IgD-negative memory B cell (primary cell): Measurements from ENCODE around the gene PABPN1. TPM values are rescaled to one million over a fixed set of nuclear protein-coding genes. Genes with fewer than 3 reads are reported as not detected.
A peak's percentile ranks its signal among the peaks of the same experiment; 100 is the strongest.
"Not testable (repeated sequence)": the region's sequence is repeated elsewhere in the genome, so short reads cannot be mapped to it uniquely, and the experiment has no call there.

Source experiments
- H3K27ac Mint-ChIP-seq, 3 donors: one replicate each; pipeline ENCODE4 v1.8.0; 2020 to 2022; ENCODE audit warnings: mild to moderate bottlenecking in 3 of 3, mixed read lengths in 3 of 3, moderate library complexity in 1 of 3
- H3K27me3 Mint-ChIP-seq: one replicate; pipeline ENCODE4 v1.8.0; 2021; ENCODE audit warnings: mixed read lengths
- H3K36me3 Mint-ChIP-seq: one replicate; pipeline ENCODE4 v1.8.0; 2020; ENCODE audit warnings: mild to moderate bottlenecking, mixed read lengths
- H3K4me1 Mint-ChIP-seq, 3 donors: one replicate each; pipeline ENCODE4 v1.8.0; 2020 to 2022; ENCODE audit warnings: mixed read lengths in 3 of 3, mild to moderate bottlenecking in 1 of 3
- H3K4me3 Mint-ChIP-seq, 4 donors: one replicate each; pipeline ENCODE4 v1.8.0; 2020 to 2022; ENCODE audit warnings: mild to moderate bottlenecking in 4 of 4, mixed read lengths in 4 of 4, moderate library complexity in 3 of 4
- H3K9me3 Mint-ChIP-seq, 3 donors: one replicate each; pipeline ENCODE4 v1.8.0; 2020 to 2021; ENCODE audit warnings: mixed read lengths in 3 of 3, mild to moderate bottlenecking in 1 of 3
- polyA plus RNA-seq: library from polyadenylated mRNA; unstranded; fragments of 300-500 nt; fragmentation: Illumina TruSeq; gene quantifications from one replicate; pipeline ENCODE4 v1.2.3, GENCODE V29; 2021

Gene PABPN1
- polyA plus RNA-seq, 1 donor from 2014 or later: 127 TPM

GRCh38 chr14:23310546-23310945 is 10.7 kb upstream of the PABPN1 start:
- peak overlapping the region in 1 of 4 donors; percentile 32 for H3K4me3 Mint-ChIP-seq
- H3K4me1 Mint-ChIP-seq: peaks cover 16 to 20% (median 20%) of the 10 kb centered on the region in 3 donors
- H3K27ac Mint-ChIP-seq: peak overlapping the region in 1 of 3 donors; percentile 54
- H3K9me3 Mint-ChIP-seq: no peaks in the 10 kb centered on the region
- H3K27me3 Mint-ChIP-seq: no peaks in the 10 kb centered on the region
- H3K36me3 Mint-ChIP-seq: peaks cover 4% of the 10 kb centered on the region

- H3K27me3 Mint-ChIP-seq: no peaks in the 10 kb centered on the region
- peaks cover 0 to 1% (median 0%) of the 10 kb centered on the region in 3 donors for H3K9me3 Mint-ChIP-seq
- peaks cover 0 to 11% (median 5%) of the 10 kb centered on the region in 3 donors for H3K4me1 Mint-ChIP-seq
- no peak overlapping the region for H3K27ac Mint-ChIP-seq
- peaks cover 6% of the 10 kb centered on the region for H3K36me3 Mint-ChIP-seq
- H3K4me3 Mint-ChIP-seq: no peak overlapping the region
These were observed 5.0 kb upstream of the PABPN1 start for GRCh38 chr14:23316300-23316699.

- H3K27me3 Mint-ChIP-seq: no peaks in the 10 kb centered on the region
- H3K27ac Mint-ChIP-seq: peak overlapping the region; percentile 76 to 99 (median 98)
- peaks cover 4% of the 10 kb centered on the region for H3K36me3 Mint-ChIP-seq
- H3K9me3 Mint-ChIP-seq: peaks cover 0 to 1% (median 0%) of the 10 kb centered on the region in 3 donors
- H3K4me1 Mint-ChIP-seq: peaks cover 12 to 25% (median 23%) of the 10 kb centered on the region in 3 donors
- H3K4me3 Mint-ChIP-seq: peak overlapping the region; percentile 77 to 96 (median 92)
These were observed 1.3 kb upstream of the PABPN1 start for GRCh38 chr14:23319746-23320583.

- H3K27ac Mint-ChIP-seq: peak overlapping the region; percentile 87 to 99 (median 93)
- peaks cover 0 to 1% (median 0%) of the 10 kb centered on the region in 3 donors for H3K9me3 Mint-ChIP-seq
- H3K36me3 Mint-ChIP-seq: peaks cover 4% of the 10 kb centered on the region
- H3K27me3 Mint-ChIP-seq: no peaks in the 10 kb centered on the region
- peaks cover 16 to 25% (median 25%) of the 10 kb centered on the region in 3 donors for H3K4me1 Mint-ChIP-seq
- H3K4me3 Mint-ChIP-seq: peak overlapping the region; percentile 89 to 98 (median 96)
These were observed 603 bp downstream of the PABPN1 start for GRCh38 chr14:23321572-23322547.

GRCh38 chr14:23322568-23323517 is 1.6 kb downstream of the PABPN1 start:
- no peaks in the 10 kb centered on the region for H3K27me3 Mint-ChIP-seq
- H3K4me3 Mint-ChIP-seq: peak overlapping the region; percentile 89 to 98 (median 96)
- H3K4me1 Mint-ChIP-seq: peaks cover 16 to 26% (median 25%) of the 10 kb centered on the region in 3 donors
- peak overlapping the region; percentile 87 to 93 (median 93) for H3K27ac Mint-ChIP-seq
- H3K36me3 Mint-ChIP-seq: peaks cover 4% of the 10 kb centered on the region
- peaks cover 0 to 1% (median 0%) of the 10 kb centered on the region in 3 donors for H3K9me3 Mint-ChIP-seq

GRCh38 chr14:23323838-23324454 is 2.7 kb downstream of the PABPN1 start:
- no peak overlapping the region for H3K4me3 Mint-ChIP-seq
- H3K4me1 Mint-ChIP-seq: peaks cover 16 to 29% (median 27%) of the 10 kb centered on the region in 3 donors
- H3K36me3 Mint-ChIP-seq: peaks cover 4% of the 10 kb centered on the region
- peaks cover 0 to 1% (median 0%) of the 10 kb centered on the region in 3 donors for H3K9me3 Mint-ChIP-seq
- no peaks in the 10 kb centered on the region for H3K27me3 Mint-ChIP-seq
- H3K27ac Mint-ChIP-seq: peak overlapping the region in 1 of 3 donors; percentile 67

- H3K27me3 Mint-ChIP-seq: no peaks in the 10 kb centered on the region
- H3K4me3 Mint-ChIP-seq: peak overlapping the region in 1 of 4 donors; percentile 9
- peaks cover 16 to 29% (median 27%) of the 10 kb centered on the region in 3 donors for H3K4me1 Mint-ChIP-seq
- peaks cover 4% of the 10 kb centered on the region for H3K36me3 Mint-ChIP-seq
- H3K27ac Mint-ChIP-seq: no peak overlapping the region
- H3K9me3 Mint-ChIP-seq: peaks cover 0 to 1% (median 0%) of the 10 kb centered on the region in 3 donors
These were observed 3.2 kb downstream of the PABPN1 start for GRCh38 chr14:23324455-23324846.

- H3K4me1 Mint-ChIP-seq: peaks cover 16 to 27% (median 24%) of the 10 kb centered on the region in 3 donors
- H3K9me3 Mint-ChIP-seq: peaks cover 0 to 1% (median 0%) of the 10 kb centered on the region in 3 donors
- H3K36me3 Mint-ChIP-seq: peaks cover 2% of the 10 kb centered on the region
- H3K27me3 Mint-ChIP-seq: no peaks in the 10 kb centered on the region
- no peak overlapping the region for H3K4me3 Mint-ChIP-seq
- H3K27ac Mint-ChIP-seq: no peak overlapping the region
These were observed 3.7 kb downstream of the PABPN1 start for GRCh38 chr14:23324993-23325392.

GRCh38 chr14:23325746-23326145 is 4.5 kb downstream of the PABPN1 start:
- H3K27me3 Mint-ChIP-seq, H3K27ac Mint-ChIP-seq, H3K9me3 Mint-ChIP-seq, H3K36me3 Mint-ChIP-seq: not testable (repeated sequence)
- Mint-ChIP-seq H3K4me3 (peak overlapping the region in 1 of 4 donors; percentile 43), H3K4me1 (peaks cover 16 to 27% (median 16%) of the 10 kb centered on the region in 3 donors)

GRCh38 chr14:23326491-23327332 is 5.5 kb downstream of the PABPN1 start:
- H3K27me3 Mint-ChIP-seq: no peaks in the 10 kb centered on the region
- peaks cover 16 to 25% (median 16%) of the 10 kb centered on the region in 3 donors for H3K4me1 Mint-ChIP-seq
- H3K9me3 Mint-ChIP-seq: no peaks in the 10 kb centered on the region
- H3K4me3 Mint-ChIP-seq: peak overlapping the region in 1 of 4 donors; percentile 10
- no peak overlapping the region for H3K27ac Mint-ChIP-seq
- no peaks in the 10 kb centered on the region for H3K36me3 Mint-ChIP-seq

GRCh38 chr14:23327947-23328744 is 6.9 kb downstream of the PABPN1 start:
- no peaks in the 10 kb centered on the region for H3K27me3 Mint-ChIP-seq
- H3K9me3 Mint-ChIP-seq: no peaks in the 10 kb centered on the region
- peaks cover 4 to 12% (median 6%) of the 10 kb centered on the region in 3 donors for H3K4me1 Mint-ChIP-seq
- H3K36me3 Mint-ChIP-seq: no peaks in the 10 kb centered on the region
- H3K4me3 Mint-ChIP-seq: peak overlapping the region in 1 of 4 donors; percentile 59
- H3K27ac Mint-ChIP-seq: peak overlapping the region in 2 of 3 donors; percentile 39 to 48

- Mint-ChIP-seq H3K27ac (no peak overlapping the region), H3K4me1 (no peaks in the 10 kb centered on the region), H3K9me3 (peaks cover 0 to 9% (median 9%) of the 10 kb centered on the region in 3 donors), H3K36me3 (peaks cover 2% of the 10 kb centered on the region), H3K4me3 (no peak overlapping the region), H3K27me3 (peaks cover 17% of the 10 kb centered on the region)
These were observed 14.4 kb downstream of the PABPN1 start for GRCh38 chr14:23335623-23336022.
